GM18520 (cell line): Measurements from ENCODE around the gene HSD17B2.
A peak's percentile ranks its signal among the peaks of the same experiment; 100 is the strongest.
"Not testable (repeated sequence)": the region's sequence is repeated elsewhere in the genome, so short reads cannot be mapped to it uniquely, and the experiment has no call there.

Source experiments
- ATAC-seq: cut with Tn5 transposase; IDR thresholded peaks from one replicate; pipeline ENCODE4 v1.9.1; 2021; ENCODE audit not compliant: unreplicated experiment

Gene HSD17B2

DNA sequence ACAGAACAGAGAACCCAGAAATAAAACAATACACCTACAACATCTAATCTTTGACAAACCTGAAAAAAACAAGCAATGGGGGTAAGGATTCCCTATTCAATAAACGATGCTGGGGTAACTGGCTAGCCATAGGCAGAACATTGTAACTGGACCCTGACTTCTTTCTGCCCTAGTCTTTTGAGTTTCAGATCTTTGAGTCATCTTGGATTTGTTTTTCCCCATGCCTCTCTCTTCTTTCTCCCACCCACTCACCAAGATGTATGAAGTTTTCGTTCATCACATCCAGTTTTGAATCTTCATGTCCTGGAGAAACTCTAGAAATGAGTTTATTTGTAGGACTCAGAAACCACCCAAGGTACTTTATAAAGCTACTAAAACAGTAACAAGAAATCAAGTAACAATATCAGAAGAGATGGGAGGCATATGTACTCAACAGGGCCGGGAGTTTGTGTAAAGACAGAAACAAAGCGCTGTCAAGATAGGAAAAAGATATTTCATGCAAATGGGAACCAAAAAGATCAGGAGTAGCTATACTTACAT lies 39.0 kb downstream of the HSD17B2 start:
- ATAC-seq: no peak

- no peak for ATAC-seq
Measured at GRCh38 chr16:82078125-82078524, 43.1 kb downstream of the HSD17B2 start.

- ATAC-seq: no peak
Measured at GRCh38 chr16:82079892-82080291, 44.8 kb downstream of the HSD17B2 start.

DNA sequence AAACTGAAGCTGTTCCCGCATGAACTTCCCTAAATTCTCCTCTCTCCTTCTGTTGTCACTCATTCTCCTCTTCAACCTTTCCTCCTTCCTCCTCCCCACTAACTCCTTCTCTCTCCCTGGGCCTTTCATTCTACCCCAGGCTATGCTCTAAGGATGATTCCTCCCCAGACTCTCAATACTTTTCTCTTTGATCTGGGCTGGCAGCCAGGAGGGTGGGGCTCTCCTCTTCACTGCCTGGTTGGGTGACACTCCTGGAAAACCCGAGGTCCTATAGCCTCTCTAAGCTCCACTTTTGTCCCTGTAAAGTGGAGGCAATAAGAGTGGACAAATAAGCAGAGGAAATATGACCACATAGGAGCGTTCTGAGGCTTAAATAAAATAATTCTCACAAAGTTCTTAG lies 46.2 kb downstream of the HSD17B2 start:
- ATAC-seq: no peak

DNA sequence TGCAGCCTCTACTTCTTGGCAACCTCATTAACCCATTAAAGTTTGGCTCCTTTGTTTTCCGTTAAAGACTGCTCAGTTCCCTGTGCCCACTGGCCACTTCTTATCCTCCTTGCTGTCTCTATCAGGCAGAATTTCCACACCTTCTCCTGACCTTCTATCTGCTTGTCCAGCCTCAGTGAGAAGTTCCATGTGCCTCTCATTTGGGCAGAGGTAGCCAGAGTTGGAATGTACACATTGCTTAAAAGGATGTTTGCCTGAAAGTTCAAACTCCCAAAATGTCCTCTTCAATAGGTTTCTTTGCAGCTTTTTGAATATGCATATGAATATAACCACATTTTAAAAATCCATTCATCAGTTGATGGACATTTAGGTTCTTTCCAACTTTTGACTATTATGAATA lies 47.0 kb downstream of the HSD17B2 start:
- no peak for ATAC-seq

GRCh38 chr16:82082543-82083244 lies 47.6 kb downstream of the HSD17B2 start:
- ATAC-seq: peak; percentile 65

DNA sequence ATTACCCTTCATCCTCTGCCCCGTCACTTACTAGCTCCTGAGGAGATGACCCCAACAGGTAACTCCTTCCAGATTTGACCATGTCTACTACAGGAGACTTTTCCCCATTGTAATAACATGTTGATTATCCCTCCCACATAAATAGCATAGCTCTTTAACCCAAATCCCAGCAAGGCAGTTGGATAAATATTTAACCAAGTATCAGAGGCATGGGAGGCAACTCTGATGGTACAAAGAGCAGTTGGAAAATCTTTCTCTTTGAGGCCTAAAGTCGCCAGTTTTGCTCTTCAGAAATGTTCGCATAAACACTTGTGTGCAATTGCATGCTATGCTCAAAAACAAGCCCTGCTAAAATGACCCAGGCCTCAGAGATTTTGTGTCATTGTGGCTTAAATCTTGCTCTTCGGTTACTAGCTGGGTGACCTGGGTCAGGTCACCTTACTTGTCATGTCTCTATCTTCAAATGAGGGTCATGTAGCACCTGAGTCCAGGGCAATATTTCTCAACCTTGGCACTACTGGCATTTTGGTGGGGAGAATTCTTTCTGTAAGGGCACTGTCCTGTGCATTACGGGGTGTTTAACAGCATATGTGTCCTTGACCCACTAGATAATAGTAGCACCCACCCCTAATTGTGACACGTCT lies 48.8 kb downstream of the HSD17B2 start:
- ATAC-seq: no peak

GRCh38 chr16:82085011-82085779 lies 50.1 kb downstream of the HSD17B2 start:
- ATAC-seq: no peak

DNA sequence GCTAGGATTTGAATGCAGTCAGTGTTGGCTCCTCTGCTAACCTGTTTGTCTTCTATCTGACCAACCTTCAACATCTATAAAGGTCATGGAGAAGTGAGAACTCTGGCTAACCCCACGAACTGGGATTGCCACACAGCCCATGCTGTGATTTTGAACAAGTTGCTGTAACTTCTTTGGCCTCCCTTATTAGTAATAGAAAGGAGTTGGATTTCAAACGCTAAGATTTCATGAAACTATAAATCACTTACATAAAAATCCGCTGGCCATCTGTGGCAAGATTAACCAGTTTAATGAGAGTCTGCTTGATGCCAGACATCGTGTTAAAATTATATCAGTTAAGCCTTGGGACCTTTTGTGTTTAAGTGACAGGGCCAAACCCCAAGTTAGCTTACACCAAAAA lies 53.4 kb downstream of the HSD17B2 start:
- no peak for ATAC-seq

- no peak for ATAC-seq
Measured at GRCh38 chr16:82091241-82091640, 56.2 kb downstream of the HSD17B2 start.

DNA sequence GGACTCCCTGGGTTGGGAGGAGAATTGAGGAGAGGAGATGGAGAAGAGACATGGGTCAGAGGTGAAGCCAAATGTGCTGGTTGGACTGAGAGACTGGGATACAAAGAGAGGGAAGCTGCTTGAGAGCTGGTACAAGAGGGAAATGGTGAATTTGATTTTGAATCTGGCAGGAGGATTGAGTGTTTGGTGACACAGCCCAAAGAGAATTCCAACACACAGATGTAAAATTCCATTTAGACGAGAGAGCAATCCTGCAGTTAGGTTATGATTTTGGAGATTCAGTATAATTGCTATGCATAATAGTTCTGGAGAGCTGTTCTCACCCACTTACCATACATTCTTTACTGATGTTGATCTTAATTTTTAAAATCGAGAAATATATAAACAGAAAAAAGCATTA lies 57.7 kb downstream of the HSD17B2 start:
- no peak for ATAC-seq

- ATAC-seq: no peak
Measured at GRCh38 chr16:82093666-82094300, 58.7 kb downstream of the HSD17B2 start.

DNA sequence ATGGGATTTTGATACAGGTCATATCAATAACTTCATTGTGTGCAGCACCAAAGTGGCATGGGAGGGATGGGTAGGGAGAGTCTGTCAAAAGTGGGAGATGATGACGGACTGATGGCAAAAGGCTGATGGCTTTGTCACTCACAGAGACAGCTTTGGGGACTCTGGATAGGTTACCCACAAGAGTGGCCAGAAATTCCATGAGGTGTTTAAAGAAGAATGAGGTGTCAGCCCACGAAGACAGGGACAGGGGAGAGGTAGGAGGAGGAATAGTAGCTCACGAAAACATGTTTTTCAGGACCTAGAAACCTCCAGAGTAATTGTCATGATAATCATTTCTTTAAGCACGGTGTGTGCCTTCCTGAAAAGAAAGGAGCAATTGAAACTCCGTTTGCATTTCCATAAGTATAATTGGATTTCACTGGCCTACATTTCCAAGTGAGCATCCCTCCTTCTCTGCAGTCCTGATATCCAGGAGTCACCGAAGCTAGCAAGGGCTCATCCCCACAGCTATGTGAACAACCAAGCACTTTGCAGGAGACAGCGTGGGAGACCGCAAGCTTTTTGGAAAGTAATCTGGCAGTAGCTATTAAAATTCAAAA lies 60.0 kb downstream of the HSD17B2 start:
- no peak for ATAC-seq

DNA sequence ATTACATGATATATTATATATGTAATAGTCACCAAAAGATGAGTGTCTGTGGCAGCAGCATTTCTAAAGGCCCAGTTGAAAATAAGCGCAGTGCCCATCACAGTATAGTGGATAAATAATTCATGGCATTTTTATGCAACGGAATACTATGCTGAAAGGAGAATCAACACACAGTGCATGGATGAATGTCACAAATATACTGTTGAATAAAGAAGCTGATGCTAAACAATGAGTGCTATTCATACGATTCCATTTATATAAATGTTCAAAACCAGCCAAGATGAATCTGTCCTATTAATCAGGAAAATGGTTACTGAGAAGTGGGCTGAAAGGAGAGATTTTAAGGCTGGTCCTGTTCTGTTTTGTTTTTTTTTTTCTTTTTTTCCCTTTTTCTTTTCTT lies 61.6 kb downstream of the HSD17B2 start:
- ATAC-seq: no peak

DNA sequence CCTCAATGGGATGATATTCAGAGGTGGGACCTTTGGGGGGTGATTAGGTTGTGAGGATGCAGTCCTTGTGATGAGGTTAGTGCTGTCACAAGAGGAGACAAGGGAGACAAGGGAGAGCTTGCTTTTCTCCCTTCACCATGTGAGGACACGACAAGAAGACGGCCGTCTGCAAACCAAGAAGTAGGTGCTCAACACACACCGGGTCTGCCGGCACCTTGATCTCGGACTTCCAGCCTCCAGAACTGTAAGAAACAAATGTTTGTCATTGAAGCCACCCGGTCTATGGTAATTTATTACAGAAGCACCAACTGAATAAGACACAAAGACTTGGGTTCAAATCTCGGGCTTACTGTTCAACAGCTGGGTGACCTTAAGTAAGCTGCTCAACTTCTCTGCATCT lies 70.1 kb downstream of the HSD17B2 start:
- no peak for ATAC-seq

DNA sequence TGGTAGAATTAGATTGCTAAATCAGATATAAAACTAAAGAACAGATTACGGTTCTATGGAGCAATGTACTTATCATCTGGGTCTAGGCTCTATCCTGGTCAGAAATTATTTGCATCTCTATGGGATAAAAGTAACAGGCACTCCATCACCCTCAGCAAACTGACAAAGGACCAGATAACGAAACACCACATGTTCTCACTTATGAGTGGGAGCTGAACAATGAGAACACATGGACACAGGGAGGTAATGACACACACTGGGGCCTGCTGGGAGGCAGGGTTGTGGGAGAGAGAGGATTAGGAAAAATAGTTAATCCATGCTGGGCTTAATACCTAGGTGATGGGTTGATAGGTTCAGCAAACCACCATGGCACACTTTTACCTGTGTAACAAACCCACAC lies 73.0 kb downstream of the HSD17B2 start:
- no peak for ATAC-seq

DNA sequence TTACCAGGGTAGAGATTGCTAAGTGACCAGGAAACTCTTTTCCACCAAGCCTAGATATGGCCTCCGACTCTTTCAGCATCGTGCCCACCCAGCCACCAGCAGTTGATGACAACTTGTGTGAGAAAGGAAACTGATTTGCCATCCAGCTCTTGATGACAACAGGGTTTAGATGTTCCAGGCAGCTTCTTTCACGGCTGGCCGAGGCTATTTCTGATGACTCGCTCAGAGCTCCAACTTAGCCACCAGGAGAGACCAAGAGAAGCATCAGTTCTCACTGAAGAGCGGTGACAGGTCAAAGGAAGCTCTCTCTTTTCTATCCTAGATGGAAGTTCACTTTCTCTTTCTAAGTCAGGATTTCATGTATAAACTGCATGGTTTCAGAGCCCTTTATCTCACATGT lies 73.7 kb downstream of the HSD17B2 start:
- ATAC-seq: no peak

DNA sequence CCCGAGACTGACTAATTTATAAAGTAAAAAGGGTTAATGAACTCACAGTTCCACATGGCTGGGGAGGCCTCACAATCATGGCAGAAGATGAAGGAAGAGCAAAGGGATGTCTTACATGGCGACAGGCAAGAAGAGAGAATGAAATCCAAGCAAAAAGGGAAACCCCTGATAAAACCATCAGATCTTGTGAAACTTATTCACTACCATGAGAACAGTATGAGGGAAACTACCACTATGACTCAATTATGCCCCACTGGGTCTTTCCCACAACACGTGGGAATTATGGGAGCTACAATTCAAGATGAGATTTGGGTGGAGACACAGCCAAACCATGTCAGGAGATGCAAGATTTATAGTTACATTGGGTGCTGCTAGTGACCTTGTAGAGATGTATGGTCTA lies 74.2 kb downstream of the HSD17B2 start:
- not testable (repeated sequence) for ATAC-seq

DNA sequence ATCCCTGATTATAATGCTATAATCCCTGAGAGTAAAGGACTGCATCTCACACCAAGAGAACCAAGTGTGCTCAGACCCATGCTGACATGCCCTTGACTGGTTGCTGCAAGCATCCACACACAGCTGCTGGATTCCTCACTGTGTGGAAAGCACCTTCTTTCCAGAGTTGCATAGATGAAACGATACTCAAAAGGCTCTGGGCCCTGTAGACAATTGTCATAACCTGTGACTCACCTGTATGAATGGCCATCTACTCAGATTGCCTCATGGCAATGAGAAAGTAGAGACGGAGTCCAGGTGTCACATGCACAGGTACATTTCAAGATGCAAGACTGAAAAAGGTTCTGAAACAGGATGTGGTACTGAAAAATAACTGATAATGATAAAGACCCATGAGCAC lies 76.9 kb downstream of the HSD17B2 start:
- ATAC-seq: no peak

- ATAC-seq: no peak
Measured at GRCh38 chr16:82113741-82114140, 78.7 kb downstream of the HSD17B2 start.

- no peak for ATAC-seq
Measured at GRCh38 chr16:82116535-82116934, 81.5 kb downstream of the HSD17B2 start.
